ENCODE results near the gene CTSE.
A peak's percentile ranks its signal among the peaks of the same experiment; 100 is the strongest.
"Not testable (repeated sequence)": the region's sequence is repeated elsewhere in the genome, so short reads cannot be mapped to it uniquely, and the experiment has no call there.

The CTSE gene

GRCh38 chr1:206023695-206024094, at the start of gene CTSE:
Gene CTSE, minus strand, starts transcription at chr1:206023895. Its CDS starts 104 bp downstream, at chr1:206023791.
- DNase-seq: no peak

- no peak for DNase-seq
These were observed 47.1 kb upstream of the CTSE start for GRCh38 chr1:206070627-206071304.

GRCh38 chr1:206068314-206068713, 44.6 kb upstream of the CTSE start:
- DNase-seq: no peak

GRCh38 chr1:206067486-206068227, 44.0 kb upstream of the CTSE start:
- no peak for DNase-seq

GRCh38 chr1:206066479-206067171, 42.9 kb upstream of the CTSE start:
- DNase-seq: no peak

- DNase-seq: no peak
These were observed 42.0 kb upstream of the CTSE start for GRCh38 chr1:206065547-206066145.

GRCh38 chr1:206064501-206064900, 40.8 kb upstream of the CTSE start:
- not testable (repeated sequence) for DNase-seq

- DNase-seq: not testable (repeated sequence)
These were observed 40.3 kb upstream of the CTSE start for GRCh38 chr1:206064001-206064400.

- DNase-seq: no peak
These were observed 38.8 kb upstream of the CTSE start for GRCh38 chr1:206062464-206062863.

GRCh38 chr1:206060844-206061243, 37.1 kb upstream of the CTSE start:
- DNase-seq: no peak

GRCh38 chr1:206059355-206059915, 35.7 kb upstream of the CTSE start:
- no peak for DNase-seq

- no peak for DNase-seq
These were observed 35.2 kb upstream of the CTSE start for GRCh38 chr1:206058927-206059292.

- not testable (repeated sequence) for DNase-seq
These were observed 34.7 kb upstream of the CTSE start for GRCh38 chr1:206058289-206058926.

GRCh38 chr1:206055639-206056323, 32.1 kb upstream of the CTSE start:
- DNase-seq: not testable (repeated sequence)

GRCh38 chr1:206055069-206055625, 31.5 kb upstream of the CTSE start:
- DNase-seq: not testable (repeated sequence)

GRCh38 chr1:206053616-206054015, 29.9 kb upstream of the CTSE start:
- not testable (repeated sequence) for DNase-seq

- peak in 1 of 2 donors; percentile 13 for DNase-seq
These were observed 29.4 kb upstream of the CTSE start, which contains the start of gene RHEX for GRCh38 chr1:206052919-206053610. Gene RHEX, plus strand, starts transcription at chr1:206053173. Its CDS starts 44,656 bp downstream, at chr1:206097829.

- DNase-seq: not testable (repeated sequence)
These were observed 28.7 kb upstream of the CTSE start for GRCh38 chr1:206052231-206052865.

- DNase-seq: peak; percentile 53 to 86
These were observed 27.1 kb upstream of the CTSE start for GRCh38 chr1:206050655-206051235.

Measured in CD4-positive, alpha-beta T cell treated with Interleukin-4 for 1 hour (primary cell).